Liver (tissue), 9 donors: ENCODE measurements around the gene RAE1. TPM values are rescaled to one million over a fixed set of nuclear protein-coding genes. Genes with fewer than 3 reads are reported as not detected.

ENCODE experiments used
- DNase-seq: peaks from one replicate; pipeline ENCODE4 v3.0.0-alpha.2; 2017; ENCODE audit warnings: low spot score
- H3K27ac ChIP-seq, 2 donors: one replicate each; pipeline ENCODE4 v1.7.0; 2013; ENCODE audit warnings: inconsistent platforms in 2 of 2, low read length in 2 of 2, control low read depth in 1 of 2, low read depth in 1 of 2, mild to moderate bottlenecking in 1 of 2
- H3K27me3 ChIP-seq, 4 donors: one replicate each; pipeline versions ENCODE4 v1.6.1 to v1.7.0; 2013; ENCODE audit warnings: low read length in 3 of 4, inconsistent platforms in 1 of 4, mild to moderate bottlenecking in 1 of 4, moderate library complexity in 1 of 4; ENCODE audit not compliant: control insufficient read depth in 4 of 4, insufficient read depth in 4 of 4
- H3K36me3 ChIP-seq, 4 donors: one replicate each; pipeline versions ENCODE4 v1.6.1 to v1.7.0; 2013; ENCODE audit warnings: low read length in 3 of 4, mild to moderate bottlenecking in 3 of 4, low read depth in 1 of 4, moderate library complexity in 1 of 4; ENCODE audit not compliant: control insufficient read depth in 4 of 4, insufficient read depth in 3 of 4
- H3K4me1 ChIP-seq, 4 donors: one replicate each; pipeline versions ENCODE4 v1.6.1 to v1.7.0; 2013; ENCODE audit warnings: low read length in 3 of 4, mild to moderate bottlenecking in 3 of 4, moderate library complexity in 1 of 4; ENCODE audit not compliant: control insufficient read depth in 4 of 4, insufficient read depth in 4 of 4
- H3K4me3 ChIP-seq, 3 donors: one replicate each; pipeline versions ENCODE4 v1.6.1 to v1.7.0; 2013; ENCODE audit warnings: low read length in 3 of 3, control low read depth in 1 of 3, low read depth in 1 of 3, mild to moderate bottlenecking in 1 of 3
- H3K9ac ChIP-seq, 2 donors: one replicate each; pipeline ENCODE4 v1.7.0; 2013; ENCODE audit warnings: low read length in 2 of 2, mild to moderate bottlenecking in 2 of 2, moderate library complexity in 2 of 2, control low read depth in 1 of 2, low read depth in 1 of 2
- H3K9me3 ChIP-seq, 4 donors: one replicate each; pipeline versions ENCODE4 v1.6.1 to v1.7.0; 2013; ENCODE audit warnings: low read length in 3 of 4; ENCODE audit not compliant: control insufficient read depth in 4 of 4
- CTCF ChIP-seq: fragments of 150-350 bp; IDR thresholded peaks from 2 replicates; pipeline ENCODE4 v1.5.1; 2017; ENCODE audit warnings: improper control_type of control experiment, low read depth, low read length; ENCODE audit not compliant: missing input control
- FOXA1 ChIP-seq: IDR thresholded peaks from 2 replicates; pipeline ENCODE4 v1.6.1; 2016; ENCODE audit warnings: antibody characterized with exemption
- FOXA2 ChIP-seq: IDR thresholded peaks from 2 replicates; pipeline ENCODE4 v1.6.1; 2016; ENCODE audit warnings: antibody characterized with exemption
- GABPA ChIP-seq, 2 donors: IDR thresholded peaks in 1 of 2; conservative IDR thresholded peaks in 1 of 2; 2 replicates each; pipeline ENCODE4 v1.6.1; 2016; ENCODE audit warnings: antibody characterized with exemption in 2 of 2, mild to moderate bottlenecking in 1 of 2, moderate library complexity in 1 of 2
- HNF4A ChIP-seq, 2 donors: conservative IDR thresholded peaks; 2 replicates each; pipeline ENCODE4 v1.6.1; 2016; ENCODE audit warnings: antibody characterized with exemption in 2 of 2, mild to moderate bottlenecking in 2 of 2
- HNF4G ChIP-seq: IDR thresholded peaks from 2 replicates; pipeline ENCODE4 v1.6.1; 2016; ENCODE audit warnings: antibody characterized with exemption
- JUND ChIP-seq, 2 donors: IDR thresholded peaks; 2 replicates each; pipeline ENCODE4 v1.6.1; 2016; ENCODE audit warnings: antibody characterized with exemption in 2 of 2
- NR2F2 ChIP-seq: IDR thresholded peaks from 2 replicates; pipeline ENCODE4 v1.6.1; 2016; ENCODE audit warnings: antibody characterized with exemption
- RAD21 ChIP-seq, 2 donors: IDR thresholded peaks; 2 replicates each; pipeline ENCODE4 v1.6.1; 2016; ENCODE audit warnings: antibody characterized with exemption in 2 of 2, mild to moderate bottlenecking in 2 of 2
- REST ChIP-seq: IDR thresholded peaks from 2 replicates; pipeline ENCODE4 v1.6.1; 2016; ENCODE audit warnings: antibody characterized with exemption, mild to moderate bottlenecking
- RXRA ChIP-seq, 2 donors: IDR thresholded peaks; 2 replicates each; pipeline ENCODE4 v1.6.1; 2017 to 2018; ENCODE audit warnings: antibody characterized with exemption in 2 of 2, mild to moderate bottlenecking in 1 of 2
- TAF1 ChIP-seq: conservative IDR thresholded peaks from 2 replicates; pipeline ENCODE4 v1.6.1; 2016; ENCODE audit warnings: antibody characterized with exemption, mild to moderate bottlenecking
- YY1 ChIP-seq: IDR thresholded peaks from 2 replicates; pipeline ENCODE4 v1.6.1; 2016; ENCODE audit warnings: antibody characterized with exemption, mild to moderate bottlenecking
- WGBS: extraction: QIAGEN DNeasy Blood & Tissue Kit; methylation state at CpG from one replicate; pipeline ENCODE4 v1.1.7; 2013; 5-methylcytosine and 5-hydroxymethylcytosine counted together
- polyA plus RNA-seq, 2 donors: library from polyadenylated mRNA; stranded (reverse) in 1 of 2; unstranded in 1 of 2; fragments of 200-250 nt in 1 of 2; fragments of >200 nt in 1 of 2; fragmentation: Nextera tagmentation in 1 of 2; extraction: Ambion mirVana in 1 of 2; gene quantifications; one replicate each; pipeline versions ENCODE4 v1.2.1 to v1.2.3, GENCODE V29; 2013 to 2015
- total RNA-seq, 2 donors: library from RNA; depleted of rRNA; stranded (reverse); fragments of >200 nt; gene quantifications; one replicate each; pipeline ENCODE4 v1.2.3, GENCODE V29; 2014
- TF ChIP-seq, protein P1 (sequence below): IDR thresholded peaks from 2 replicates; pipeline ENCODE4 v1.6.1; 2016; ENCODE audit warnings: antibody characterized with exemption
- TF ChIP-seq, protein P2 (sequence below): IDR thresholded peaks from 2 replicates; pipeline ENCODE4 v1.6.1; 2016; ENCODE audit warnings: antibody characterized with exemption
- donor health status: healthy.
- donor health status: healthy.
- donor health status: healthy.
- donor health status: healthy.
- donor health status: healthy.

Gene RAE1
- total and polyA plus RNA-seq, 4 donors = 10.0 to 15.5 (median 13.5) TPM

DNA sequence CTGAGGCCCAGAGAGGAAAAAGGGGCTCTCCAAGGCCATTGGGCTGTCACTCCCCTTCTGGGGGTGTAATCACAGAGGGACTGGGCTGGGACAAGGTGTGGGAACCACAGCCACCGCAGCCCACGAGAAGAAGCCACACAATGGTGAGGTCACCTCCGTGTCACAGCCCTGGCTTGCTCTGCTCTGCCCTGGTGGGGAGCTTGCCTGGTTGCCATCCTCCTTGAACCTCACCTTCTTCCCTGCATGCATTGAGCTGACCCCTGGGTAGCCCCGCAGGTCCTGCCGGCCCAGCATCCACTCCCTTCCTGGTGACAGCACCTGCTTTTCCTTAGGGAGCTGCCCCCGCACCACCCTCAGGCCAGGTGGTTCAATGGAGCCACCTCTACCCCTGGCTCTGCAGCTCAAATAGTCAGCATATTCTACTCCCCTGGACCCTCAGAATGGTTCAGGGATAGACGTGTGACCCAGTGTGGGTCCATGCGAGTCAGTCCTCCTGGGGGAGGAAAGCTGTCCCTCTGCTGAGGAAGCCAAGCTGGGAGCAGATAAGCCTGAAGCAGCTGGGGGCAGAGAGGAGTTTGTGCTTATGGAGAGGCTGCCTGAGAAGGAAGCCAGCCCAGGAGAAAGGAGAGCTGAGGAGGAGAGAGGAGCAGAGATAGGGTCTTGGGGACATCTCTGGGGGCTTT is 61.4 kb downstream of the RAE1 start (continued):
- TF ChIP-seq REST = no peak

GRCh38 chr20:57413986-57414385 is 62.9 kb downstream of the RAE1 start:
- Histone ChIP-seq H3K27me3 (no peaks in the 10 kb centered on the region), H3K9me3 (no peaks in the 10 kb centered on the region), H3K4me3 (no peak overlapping the region), H3K9ac (no peak overlapping the region), H3K4me1 (no peaks in the 10 kb centered on the region), H3K36me3 (peaks cover 0 to 3% (median 0%) of the 10 kb centered on the region in 4 donors), H3K27ac (no peak overlapping the region)
- no peak for DNase-seq
- TF ChIP-seq NR2F2 = no peak
- no peak for TF ChIP-seq REST
- no peak for TF ChIP-seq TAF1
- TF ChIP-seq GABPA (IDR thresholded peaks at IDR 0.05 in 1 of 2, conservative IDR thresholded peaks at IDR 0.05 in 1 of 2) = no peak
- TF ChIP-seq HNF4G = no peak
- no peak for TF ChIP-seq FOXA2
- TF ChIP-seq YY1 = no peak
- TF ChIP-seq, protein P1, sequence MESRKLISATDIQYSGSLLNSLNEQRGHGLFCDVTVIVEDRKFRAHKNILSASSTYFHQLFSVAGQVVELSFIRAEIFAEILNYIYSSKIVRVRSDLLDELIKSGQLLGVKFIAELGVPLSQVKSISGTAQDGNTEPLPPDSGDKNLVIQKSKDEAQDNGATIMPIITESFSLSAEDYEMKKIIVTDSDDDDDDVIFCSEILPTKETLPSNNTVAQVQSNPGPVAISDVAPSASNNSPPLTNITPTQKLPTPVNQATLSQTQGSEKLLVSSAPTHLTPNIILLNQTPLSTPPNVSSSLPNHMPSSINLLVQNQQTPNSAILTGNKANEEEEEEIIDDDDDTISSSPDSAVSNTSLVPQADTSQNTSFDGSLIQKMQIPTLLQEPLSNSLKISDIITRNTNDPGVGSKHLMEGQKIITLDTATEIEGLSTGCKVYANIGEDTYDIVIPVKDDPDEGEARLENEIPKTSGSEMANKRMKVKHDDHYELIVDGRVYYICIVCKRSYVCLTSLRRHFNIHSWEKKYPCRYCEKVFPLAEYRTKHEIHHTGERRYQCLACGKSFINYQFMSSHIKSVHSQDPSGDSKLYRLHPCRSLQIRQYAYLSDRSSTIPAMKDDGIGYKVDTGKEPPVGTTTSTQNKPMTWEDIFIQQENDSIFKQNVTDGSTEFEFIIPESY = no peak
- TF ChIP-seq, protein P2, sequence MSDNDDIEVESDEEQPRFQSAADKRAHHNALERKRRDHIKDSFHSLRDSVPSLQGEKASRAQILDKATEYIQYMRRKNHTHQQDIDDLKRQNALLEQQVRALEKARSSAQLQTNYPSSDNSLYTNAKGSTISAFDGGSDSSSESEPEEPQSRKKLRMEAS = no peak
- TF ChIP-seq CTCF = no peak
- no peak for TF ChIP-seq RAD21 (IDR thresholded peaks at IDR 0.05)
- TF ChIP-seq JUND (IDR thresholded peaks at IDR 0.05) = no peak
- TF ChIP-seq HNF4A (conservative IDR thresholded peaks at IDR 0.05) = no peak
- TF ChIP-seq FOXA1 = no peak
- TF ChIP-seq RXRA (IDR thresholded peaks at IDR 0.05) = no peak
- 95% methylated on average over 10 of the region's 10 CpGs for WGBS
